ENCODE data around the gene ALKBH8.
"Not testable (repeated sequence)": the region's sequence is repeated elsewhere in the genome, so short reads cannot be mapped to it uniquely, and the experiment has no call there.

ALKBH8 gene

DNA sequence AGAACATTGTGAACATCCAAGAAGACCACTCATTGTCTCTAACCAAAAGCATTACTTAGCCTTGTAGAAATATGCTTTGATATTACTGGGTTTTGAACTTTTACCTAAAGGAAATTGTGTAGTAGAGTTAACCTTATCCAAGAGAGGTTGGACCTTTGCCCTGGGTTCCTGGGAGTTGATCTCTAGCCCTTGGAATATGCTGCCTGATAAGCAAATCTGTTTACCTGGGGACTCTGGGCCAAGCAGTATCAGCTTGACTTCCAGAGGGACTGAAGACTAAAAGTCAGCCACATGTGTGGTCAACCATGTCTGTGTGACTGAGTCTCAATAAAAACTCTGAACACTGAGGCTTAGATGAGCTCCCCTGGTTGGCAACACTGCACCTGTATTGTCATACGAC is 63.8 kb downstream of the ALKBH8 start:
- no peak for DNase-seq

DNA sequence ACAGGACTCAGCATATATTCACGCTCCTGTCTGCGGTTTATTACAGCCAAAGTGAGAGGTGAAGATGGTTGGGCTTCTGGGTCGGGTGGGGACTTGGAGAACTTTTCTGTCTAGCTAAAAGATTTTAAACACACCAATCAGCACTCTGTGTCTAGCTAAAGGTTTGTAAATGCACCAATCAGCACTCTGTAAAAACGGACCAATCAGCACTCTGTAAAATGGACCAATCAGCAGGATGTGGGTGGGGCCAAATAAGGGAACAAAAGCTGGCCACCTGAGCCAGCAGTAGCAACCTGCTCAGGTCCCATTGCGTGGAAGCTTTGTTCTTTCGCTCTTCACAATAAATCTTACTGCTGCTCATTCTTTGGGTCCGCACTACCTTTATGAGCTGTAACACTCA is 68.2 kb downstream of the ALKBH8 start:
- DNase-seq = not testable (repeated sequence)

DNA sequence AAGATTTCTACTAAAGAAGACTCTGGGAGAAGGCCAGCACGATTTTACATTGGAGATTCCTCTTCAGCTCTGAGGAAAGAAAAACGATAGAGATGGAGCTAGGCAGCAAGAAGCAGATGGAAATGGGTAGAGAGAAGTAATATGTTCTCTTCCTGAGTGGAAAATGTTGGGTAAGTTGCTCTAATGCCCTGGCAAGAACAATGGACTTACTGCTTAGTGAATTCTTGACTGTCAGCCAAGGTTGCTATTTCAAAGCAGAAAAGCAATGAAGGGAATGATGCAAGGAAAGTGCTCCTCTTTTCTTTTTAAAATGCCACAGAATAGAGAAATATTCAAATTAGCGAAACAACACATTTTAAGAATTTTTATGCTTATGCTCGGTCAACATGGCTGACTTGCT is 69.5 kb downstream of the ALKBH8 start:
- DNase-seq = no peak

DNA sequence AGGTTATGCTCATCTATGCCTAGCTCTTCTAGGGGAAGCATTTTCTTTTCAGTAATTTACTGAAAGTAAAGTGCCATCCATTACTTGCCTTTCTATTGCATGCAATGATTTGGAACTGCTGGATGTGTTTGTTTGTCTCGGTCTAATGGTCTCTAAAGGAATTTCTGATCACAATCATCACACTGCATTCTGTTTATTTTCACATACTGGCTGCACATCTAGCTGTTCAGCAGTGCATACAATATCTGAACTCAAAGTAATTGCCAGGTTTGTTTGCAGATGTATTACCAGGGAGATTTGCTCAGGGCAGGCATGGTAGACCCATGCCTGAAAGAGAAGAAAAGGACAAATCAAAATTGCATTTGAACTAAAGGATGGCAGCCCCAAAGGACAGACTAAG is 71.5 kb downstream of the ALKBH8 start:
- DNase-seq = no peak

DNA sequence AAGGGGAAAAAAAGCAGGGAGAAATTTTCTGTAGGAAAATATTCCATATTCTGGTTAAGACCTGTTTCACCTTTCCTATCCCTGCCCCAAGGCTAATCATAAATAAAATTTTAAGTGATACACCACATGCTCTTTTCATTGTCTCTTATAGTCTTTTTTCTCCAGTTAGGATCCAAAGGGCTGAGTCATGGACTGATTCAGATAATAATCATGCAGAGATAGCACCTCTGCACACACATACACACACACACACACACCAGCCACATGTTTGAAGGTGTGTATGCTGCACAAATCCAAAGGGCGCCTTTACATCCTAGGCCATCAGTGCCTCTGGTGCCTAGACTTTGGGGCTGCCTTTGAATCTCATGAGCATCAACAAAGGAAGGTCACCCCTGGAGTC is 72.4 kb downstream of the ALKBH8 start:
- no peak for DNase-seq

DNA sequence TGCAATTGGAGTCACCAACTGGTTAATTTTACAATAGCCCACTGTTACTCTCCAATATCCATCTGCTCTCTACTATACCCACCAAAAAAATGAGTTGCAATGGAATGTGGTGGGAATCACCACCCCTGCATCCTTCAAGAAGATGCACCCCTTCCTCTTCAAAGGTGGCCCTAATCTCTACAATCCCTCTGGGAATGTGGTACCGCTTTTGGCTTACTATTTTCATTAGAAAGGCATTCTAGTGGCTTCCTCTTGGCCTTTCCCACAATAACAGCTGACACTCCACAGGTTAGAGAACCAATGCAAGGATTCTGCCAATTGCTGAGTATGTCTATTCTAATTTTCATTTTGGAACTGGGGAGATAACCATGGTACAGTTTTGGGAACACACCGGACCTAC is 74.7 kb downstream of the ALKBH8 start:
- DNase-seq = no peak

DNA sequence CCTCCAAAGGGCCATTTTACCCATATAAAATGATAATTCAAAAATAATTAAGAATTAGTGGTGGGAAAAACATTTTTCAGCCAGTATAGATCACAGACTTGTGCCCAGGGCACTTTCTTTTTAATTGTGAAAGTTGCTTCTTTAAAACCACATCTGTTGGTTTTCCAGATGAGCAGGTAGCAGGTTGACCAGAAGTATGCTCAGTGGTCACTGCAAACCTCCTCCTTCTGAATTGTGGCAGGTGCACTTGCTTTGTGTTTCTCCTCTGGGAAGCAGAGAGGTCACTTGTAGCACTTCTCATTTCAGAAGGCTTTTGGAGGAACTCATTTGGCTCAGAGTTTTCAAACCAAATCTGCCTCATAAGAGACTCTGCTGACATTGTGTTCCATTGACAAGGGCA is 83.3 kb downstream of the ALKBH8 start:
- DNase-seq = no peak

DNA sequence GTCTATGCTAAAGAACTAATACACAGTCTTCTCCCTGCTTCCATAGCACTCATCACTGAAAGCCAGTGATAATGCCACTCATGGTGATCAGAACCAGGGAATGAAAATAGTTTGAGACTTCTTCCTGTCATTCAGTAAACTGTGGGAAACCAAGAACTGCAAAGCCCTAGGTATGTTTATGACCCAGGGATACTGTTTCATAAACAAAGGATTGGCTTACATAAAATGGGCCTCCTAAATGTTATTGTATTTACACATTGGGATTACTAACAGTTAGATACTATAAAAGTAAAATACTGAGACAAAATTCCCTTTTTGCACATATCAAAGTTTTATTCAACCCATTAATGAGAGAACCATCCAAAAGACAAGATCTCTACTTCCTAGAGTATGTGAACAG is 86.6 kb downstream of the ALKBH8 start:
- DNase-seq = no peak

DNA sequence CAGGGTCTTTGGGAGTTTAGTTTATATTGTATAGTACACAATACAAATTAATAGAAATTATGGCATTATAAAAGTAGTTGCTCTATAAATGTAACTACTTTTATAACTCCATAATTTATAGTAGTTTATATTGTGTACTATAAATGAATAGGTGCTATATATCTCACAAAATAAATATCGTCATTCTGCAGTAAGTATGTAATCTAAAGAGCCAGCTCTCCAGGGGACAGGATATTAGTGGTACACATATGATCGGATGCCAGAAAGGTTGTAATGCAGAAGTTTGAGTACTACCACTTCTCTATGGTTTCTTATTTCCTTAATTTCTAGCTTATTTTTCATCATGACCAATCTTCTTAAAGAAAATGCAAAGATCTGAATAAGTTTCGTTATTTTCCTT is 87.7 kb downstream of the ALKBH8 start:
- no peak for DNase-seq

DNA sequence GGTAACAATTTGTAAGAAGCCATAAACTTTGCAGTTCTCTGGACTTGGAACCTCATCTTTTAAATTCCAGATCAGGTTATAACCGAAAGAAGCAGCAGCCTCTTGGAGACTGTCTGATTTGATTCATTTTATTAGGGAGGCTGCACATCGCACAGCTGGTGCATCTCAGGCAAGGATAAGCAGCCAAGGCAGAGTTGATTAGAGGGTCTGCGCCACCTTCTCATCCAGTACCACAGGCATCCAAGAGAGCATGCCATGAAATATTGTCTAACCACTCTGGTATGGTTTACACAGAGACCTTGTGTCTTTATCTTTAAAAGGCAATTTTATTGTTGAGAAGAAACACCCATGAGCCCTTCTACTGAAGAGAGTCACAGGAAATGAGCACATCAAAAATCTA is 91.7 kb downstream of the ALKBH8 start:
- no peak for DNase-seq

DNA sequence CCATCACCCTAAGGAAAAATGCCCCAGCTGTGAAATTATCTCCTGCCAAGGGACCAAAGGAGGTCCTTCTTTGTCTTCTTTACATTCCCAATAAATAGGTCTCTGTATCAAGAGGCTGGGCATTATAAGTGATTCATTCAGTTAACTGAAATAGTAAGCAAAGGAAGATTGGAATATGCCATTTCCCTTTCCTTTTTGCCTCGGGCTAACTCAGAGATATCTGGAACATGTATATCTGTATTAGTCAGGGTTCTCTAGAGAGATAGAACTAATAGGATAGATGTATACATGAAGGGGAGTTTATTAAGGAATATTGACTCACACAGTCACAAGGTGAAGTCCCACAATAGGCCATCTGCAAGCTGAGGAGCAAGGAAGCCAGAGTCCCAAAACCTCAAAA is 92.6 kb downstream of the ALKBH8 start:
- no peak for DNase-seq

DNA sequence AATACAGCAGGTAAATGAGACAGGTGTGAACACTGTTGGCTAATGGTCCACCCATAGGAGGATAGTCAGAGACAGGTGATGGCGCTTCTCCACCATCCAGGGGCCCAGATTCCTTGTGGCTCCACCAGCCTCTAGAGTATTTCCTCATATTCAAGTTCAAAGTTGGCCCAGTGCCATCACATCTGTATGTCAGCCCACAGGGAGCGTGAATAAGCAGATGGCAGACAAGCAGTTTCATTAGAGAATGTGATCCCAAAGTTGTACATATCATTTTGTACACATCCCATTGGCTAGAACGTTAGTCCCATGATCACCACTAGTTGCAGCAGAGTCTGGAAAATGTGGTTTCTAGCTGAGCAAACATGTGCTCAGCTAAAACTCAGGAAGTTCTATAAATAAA is 96.9 kb downstream of the ALKBH8 start:
- peak; percentile 46 for DNase-seq

DNA sequence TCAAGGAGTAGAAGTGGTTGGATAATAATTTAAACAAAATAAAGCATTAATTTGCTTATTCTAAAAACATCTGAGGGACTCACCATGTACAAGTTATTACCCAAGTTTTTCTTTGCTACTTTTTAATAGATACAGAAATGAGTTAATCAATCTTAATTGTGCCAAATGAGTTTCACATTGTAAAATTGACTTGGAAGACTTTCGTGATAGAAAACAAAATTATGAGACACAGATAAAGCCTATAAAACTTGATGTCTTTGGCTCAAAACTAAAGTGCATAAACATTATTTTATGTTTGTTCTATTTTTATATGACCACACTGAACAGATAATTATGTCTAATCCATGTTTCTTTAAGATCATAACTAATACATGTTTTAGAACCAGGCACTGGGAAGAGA is 97.8 kb downstream of the ALKBH8 start:
- DNase-seq = no peak

DNA sequence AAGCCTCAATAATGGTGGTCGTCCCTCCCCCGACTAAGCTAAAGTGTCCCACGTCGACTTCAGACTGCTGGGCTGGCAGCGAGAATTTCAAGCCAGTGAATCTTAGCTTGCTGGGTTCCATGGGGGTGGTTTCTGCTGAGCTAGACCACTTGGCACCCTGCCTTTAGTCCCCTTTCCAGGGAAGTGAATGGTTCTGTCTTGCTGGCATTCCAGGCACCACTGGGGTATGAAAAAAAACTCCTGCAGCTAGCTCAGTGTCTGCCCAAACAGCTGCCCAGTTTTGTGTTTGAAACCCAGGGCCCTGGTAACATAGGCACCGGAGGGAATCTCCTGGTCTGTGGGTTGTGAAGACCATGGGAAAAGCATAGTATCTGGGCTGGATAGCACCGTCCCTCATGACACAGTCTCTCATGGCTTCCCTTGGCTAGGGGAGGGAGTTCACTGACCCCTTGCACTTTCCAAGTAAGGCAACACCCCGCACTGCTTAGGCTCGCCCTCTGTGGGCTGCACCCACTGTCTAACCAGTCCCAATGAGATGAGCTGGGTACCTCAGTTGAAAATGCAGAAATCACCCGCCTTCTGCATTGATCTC is 99.2 kb downstream of the ALKBH8 start:
- DNase-seq = not testable (repeated sequence)

DNA sequence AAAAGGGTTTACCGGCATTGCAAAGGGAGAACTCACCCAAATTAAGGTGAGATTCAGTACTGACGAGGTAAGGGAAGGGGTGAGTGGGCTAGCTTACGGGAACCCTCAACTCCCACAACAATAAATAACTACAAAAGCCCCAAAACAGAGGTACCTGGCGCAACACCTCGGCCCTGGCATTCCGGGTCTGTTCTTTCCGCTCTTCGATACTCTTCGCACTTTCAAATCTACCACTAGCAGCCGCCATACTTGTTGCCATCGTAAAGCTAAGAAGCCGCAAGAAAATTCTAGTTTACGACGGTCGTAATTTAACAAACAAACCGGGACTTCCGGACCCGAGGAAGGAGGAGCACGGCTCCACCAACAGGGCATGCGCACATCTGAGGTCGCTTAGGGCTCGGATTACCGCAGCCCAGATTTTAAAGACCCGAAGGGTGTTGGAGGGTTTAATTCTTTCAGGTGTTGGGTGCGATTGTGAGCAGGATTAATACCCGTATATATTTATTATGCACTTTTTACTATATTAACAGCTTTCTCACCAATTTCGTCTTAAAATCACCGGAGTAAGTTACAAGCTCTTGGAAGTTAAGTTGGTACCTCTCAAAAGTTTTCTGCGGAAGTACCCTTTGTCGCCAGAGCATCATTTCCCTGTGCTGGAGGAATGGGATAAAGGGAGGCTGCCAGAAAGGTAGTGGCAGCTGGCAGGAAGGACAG is 107.8 kb downstream of the ALKBH8 start, which contains the start of gene CWF19L2:
CWF19L2 (minus strand) TSS at position 268 of the 714 bp plus-strand sequence; CDS start at position 259, 9 bp downstream.
- peak; percentile 98 for DNase-seq

DNA sequence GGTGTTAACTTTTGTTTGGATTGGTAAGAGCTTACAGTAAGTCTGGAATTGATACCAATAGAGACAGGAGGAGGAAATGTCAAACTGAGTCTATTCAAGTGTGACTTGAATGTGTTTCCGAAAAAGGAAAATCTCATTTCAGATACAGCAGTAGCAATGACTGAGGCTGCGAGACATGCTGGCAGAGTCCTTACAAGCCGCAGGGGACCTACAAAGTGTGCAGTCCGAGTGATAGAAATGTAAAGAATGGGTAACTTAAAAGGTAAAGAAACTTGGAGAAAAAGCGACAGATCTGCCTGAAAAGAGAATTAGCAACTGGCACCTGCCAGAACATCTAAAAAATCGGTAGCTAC is 108.4 kb downstream of the ALKBH8 start:
- DNase-seq = peak; percentile 54

DNA sequence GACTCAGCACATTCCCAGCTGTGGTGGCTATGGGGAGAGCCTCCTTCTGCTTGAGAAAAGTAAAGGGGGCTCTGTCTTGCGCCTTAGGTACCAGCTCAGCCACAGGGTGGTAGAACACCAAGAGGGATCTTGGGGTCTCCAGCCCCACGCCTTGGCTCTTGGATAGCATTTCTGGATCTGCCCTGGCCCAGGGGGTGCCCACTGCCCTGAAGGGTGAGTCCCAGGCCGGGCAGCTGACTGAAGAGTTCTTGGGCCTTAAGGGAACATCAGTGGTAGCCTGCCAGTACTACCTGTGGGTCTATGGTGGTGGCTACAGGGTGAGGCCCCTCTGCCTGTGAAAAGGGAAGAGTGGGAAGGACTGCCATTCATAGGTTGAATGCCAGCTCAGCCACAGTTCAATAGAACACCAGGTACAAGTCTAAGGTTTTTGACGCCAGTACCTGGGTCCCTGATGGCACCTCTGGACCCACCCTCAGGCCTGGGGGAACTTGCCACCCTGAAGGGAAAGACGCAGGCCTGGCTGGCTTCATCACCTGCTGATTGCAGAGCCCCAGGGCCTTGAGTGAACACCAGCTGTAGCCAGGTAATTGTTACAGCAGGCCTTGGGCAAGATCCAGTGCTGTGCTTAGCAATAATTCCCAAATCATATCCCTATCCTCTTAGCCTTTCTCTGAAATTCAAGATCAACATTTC is 111.8 kb downstream of the ALKBH8 start:
- DNase-seq = no peak
